ENCODE measurements around the gene GC. TPM values are rescaled to one million over a fixed set of nuclear protein-coding genes. Genes with fewer than 3 reads are reported as not detected.

Gene GC
- total and polyA plus RNA-seq, 2 of the 4 experiments (the other 2 are of a cell fraction): not detected

DNA sequence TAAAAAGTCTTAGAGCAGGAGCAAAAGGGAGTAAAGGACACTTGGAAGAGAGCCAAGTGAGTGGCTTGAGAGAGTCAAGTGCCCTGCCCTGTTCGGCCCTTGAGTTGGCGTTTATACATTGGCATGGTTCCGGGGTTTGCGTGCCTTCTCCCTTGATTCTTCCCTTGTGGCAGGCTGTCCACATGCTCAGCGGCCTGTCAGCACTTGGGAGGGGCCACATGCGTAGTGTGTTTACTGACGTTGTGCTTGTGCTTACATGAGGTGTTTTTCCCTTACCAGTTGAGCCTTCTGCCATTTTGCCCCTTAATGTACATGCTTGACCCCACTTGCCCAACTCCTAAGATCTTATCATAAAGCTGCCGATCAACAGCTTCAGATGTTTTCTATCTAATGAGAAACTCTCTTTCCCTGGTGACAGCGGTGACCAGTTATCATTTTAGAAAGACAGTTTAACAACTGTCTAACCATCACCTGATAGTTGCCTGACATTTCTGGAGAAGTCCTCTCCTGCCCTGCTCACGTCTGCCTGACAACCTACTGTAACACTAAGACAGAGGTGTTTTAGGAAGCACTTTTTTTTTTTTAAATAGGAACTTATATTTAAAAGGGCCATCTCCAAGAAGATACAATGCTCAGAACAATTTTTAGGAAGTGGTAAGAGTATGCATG, 49.5 kb upstream of the GC start:
- Histone ChIP-seq H3K4me1 (ENCODE audit: control insufficient read depth, insufficient read depth, low read length) (no peaks in the 10 kb centered on the region), H2AK9ac (replicated peaks; ENCODE audit: low read depth, low read length, poor library complexity) (no peak overlapping the region), H2BK120ac (ENCODE audit: low read depth, low read length) (no peak overlapping the region), H3K36me3 (ENCODE audit: control insufficient read depth, insufficient read depth, low read length) (no peaks in the 10 kb centered on the region), H3K4me3 (ENCODE audit: insufficient read depth, low read depth, low read length) (no peak overlapping the region), H3K9ac (ENCODE audit: low read depth, low read length) (no peak overlapping the region), H2BK5ac (ENCODE audit: low read depth, low read length, poor library complexity, severe bottlenecking) (no peak overlapping the region), H3K56ac (ENCODE audit: extremely low read depth, insufficient read depth, low read length) (no peak overlapping the region), H2AK5ac (ENCODE audit: low read depth, low read length) (no peak overlapping the region), H2BK15ac (ENCODE audit: low read depth, low read length) (no peak overlapping the region), H2BK20ac (ENCODE audit: low read depth, low read length) (no peak overlapping the region), H4K5ac (ENCODE audit: low read depth, low read length) (no peak overlapping the region), H3K18ac (ENCODE audit: low read depth, low read length) (no peak overlapping the region), H3K79me1 (ENCODE audit: low read depth in 1 of 2, low read length in 2 of 2) (no peaks in the 10 kb centered on the region), H2AFZ (replicated peaks; ENCODE audit: low read length, poor library complexity) (peak overlapping the region; percentile 24), H3K27me3 (ENCODE audit: control insufficient read depth, insufficient read depth, low read length) (no peaks in the 10 kb centered on the region), H4K91ac (ENCODE audit: insufficient read depth, low read depth, low read length) (no peak overlapping the region), H4K8ac (ENCODE audit: low read depth in 2 of 2, low read length in 2 of 2) (no peak overlapping the region), H3K23ac (ENCODE audit: low read depth, low read length) (no peak overlapping the region), H3K9me3 (ENCODE audit: control insufficient read depth, insufficient read depth, low read length) (no peaks in the 10 kb centered on the region), H3K14ac (replicated peaks; ENCODE audit: low read depth, low read length) (no peak overlapping the region), H3K4ac (ENCODE audit: low read depth, low read length) (no peak overlapping the region), H3K4me2 (ENCODE audit: low read depth, low read length) (no peak overlapping the region), H3K27ac (ENCODE audit: insufficient read depth, low read length) (no peak overlapping the region), H4K20me1 (ENCODE audit: insufficient read depth, low read length) (no peaks in the 10 kb centered on the region), H3K9me1 (ENCODE audit: insufficient read depth, low read length) (no peaks in the 10 kb centered on the region)
- WGBS, 2 experiments (ENCODE audit: extremely low coverage in 2 of 2, insufficient read length in 1 of 2): 20% methylated on average over 3 of the region's 10 CpGs; no CpG with 5 or more reads in 1 of the 2 experiments
- dilution Hi-C loops (cut with HindIII; ENCODE audit: low sequenced_read_pairs, unreplicated experiment): no loop called here
- no peak for TF ChIP-seq POLR2A (IDR thresholded peaks at IDR 0.05; ENCODE audit: low read depth, low read length)
- TF ChIP-seq CEBPB (IDR thresholded peaks at IDR 0.05; ENCODE audit: low read depth, low read length): no peak
- TF ChIP-seq MAZ (IDR thresholded peaks at IDR 0.05; ENCODE audit: borderline replicate concordance, low read depth, low read length): no peak
- TF ChIP-seq, protein P1, sequence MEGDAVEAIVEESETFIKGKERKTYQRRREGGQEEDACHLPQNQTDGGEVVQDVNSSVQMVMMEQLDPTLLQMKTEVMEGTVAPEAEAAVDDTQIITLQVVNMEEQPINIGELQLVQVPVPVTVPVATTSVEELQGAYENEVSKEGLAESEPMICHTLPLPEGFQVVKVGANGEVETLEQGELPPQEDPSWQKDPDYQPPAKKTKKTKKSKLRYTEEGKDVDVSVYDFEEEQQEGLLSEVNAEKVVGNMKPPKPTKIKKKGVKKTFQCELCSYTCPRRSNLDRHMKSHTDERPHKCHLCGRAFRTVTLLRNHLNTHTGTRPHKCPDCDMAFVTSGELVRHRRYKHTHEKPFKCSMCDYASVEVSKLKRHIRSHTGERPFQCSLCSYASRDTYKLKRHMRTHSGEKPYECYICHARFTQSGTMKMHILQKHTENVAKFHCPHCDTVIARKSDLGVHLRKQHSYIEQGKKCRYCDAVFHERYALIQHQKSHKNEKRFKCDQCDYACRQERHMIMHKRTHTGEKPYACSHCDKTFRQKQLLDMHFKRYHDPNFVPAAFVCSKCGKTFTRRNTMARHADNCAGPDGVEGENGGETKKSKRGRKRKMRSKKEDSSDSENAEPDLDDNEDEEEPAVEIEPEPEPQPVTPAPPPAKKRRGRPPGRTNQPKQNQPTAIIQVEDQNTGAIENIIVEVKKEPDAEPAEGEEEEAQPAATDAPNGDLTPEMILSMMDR (conservative IDR thresholded peaks at IDR 0.05; ENCODE audit: low read depth, low read length): no peak
- TF ChIP-seq, protein P2, sequence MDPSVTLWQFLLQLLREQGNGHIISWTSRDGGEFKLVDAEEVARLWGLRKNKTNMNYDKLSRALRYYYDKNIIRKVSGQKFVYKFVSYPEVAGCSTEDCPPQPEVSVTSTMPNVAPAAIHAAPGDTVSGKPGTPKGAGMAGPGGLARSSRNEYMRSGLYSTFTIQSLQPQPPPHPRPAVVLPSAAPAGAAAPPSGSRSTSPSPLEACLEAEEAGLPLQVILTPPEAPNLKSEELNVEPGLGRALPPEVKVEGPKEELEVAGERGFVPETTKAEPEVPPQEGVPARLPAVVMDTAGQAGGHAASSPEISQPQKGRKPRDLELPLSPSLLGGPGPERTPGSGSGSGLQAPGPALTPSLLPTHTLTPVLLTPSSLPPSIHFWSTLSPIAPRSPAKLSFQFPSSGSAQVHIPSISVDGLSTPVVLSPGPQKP (IDR thresholded peaks at IDR 0.05; ENCODE audit: borderline replicate concordance, low read depth, low read length): no peak
- TF ChIP-seq RAD21 (IDR thresholded peaks at IDR 0.05; ENCODE audit: low read length): no peak
- no peak for TF ChIP-seq SMC3 (IDR thresholded peaks at IDR 0.05; ENCODE audit: low read depth, low read length)
- no peak for TF ChIP-seq FOS (IDR thresholded peaks at IDR 0.05; ENCODE audit: low read depth, low read length)
- TF ChIP-seq CHD1 (IDR thresholded peaks at IDR 0.05; ENCODE audit: low read depth, low read length): no peak
- TF ChIP-seq MXI1 (IDR thresholded peaks at IDR 0.05; ENCODE audit: borderline replicate concordance, low read depth, low read length): no peak
- TF ChIP-seq BHLHE40 (IDR thresholded peaks at IDR 0.05; ENCODE audit: low read depth, low read length): no peak
- TF ChIP-seq, protein P3, sequence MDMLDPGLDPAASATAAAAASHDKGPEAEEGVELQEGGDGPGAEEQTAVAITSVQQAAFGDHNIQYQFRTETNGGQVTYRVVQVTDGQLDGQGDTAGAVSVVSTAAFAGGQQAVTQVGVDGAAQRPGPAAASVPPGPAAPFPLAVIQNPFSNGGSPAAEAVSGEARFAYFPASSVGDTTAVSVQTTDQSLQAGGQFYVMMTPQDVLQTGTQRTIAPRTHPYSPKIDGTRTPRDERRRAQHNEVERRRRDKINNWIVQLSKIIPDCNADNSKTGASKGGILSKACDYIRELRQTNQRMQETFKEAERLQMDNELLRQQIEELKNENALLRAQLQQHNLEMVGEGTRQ (IDR thresholded peaks at IDR 0.05; ENCODE audit: low read depth, low read length): no peak
- no peak for TF ChIP-seq NFE2L2 (IDR thresholded peaks at IDR 0.05; ENCODE audit: low read depth, low read length)
- no peak for TF ChIP-seq MAFK (IDR thresholded peaks at IDR 0.05; ENCODE audit: low read depth, low read length)
- TF ChIP-seq RFX5 (IDR thresholded peaks at IDR 0.05; ENCODE audit: low read depth, low read length): no peak
- TF ChIP-seq RCOR1 (IDR thresholded peaks at IDR 0.05; ENCODE audit: insufficient replicate concordance, low read length): no peak
- in situ Hi-C loops (cut with MboI; ENCODE audit: low sequenced_read_pairs): no loop called here
- no TSS peak for BruUV-seq (replicated peaks)
- POLR2A ChIA-PET (ENCODE audit: unreplicated experiment): no interaction called here
- CTCF ChIA-PET: no interaction called here
- DNase-seq (no peak), ATAC-seq (ENCODE audit: low read depth) (no peak)
- intact Hi-C loops (cut with micrococcal nuclease): no loop called here

All from IMR-90 (cell line).